Left renal pelvis (tissue), 4 donors: ENCODE results near the gene ATPAF1. TPM values are rescaled to one million over a fixed set of nuclear protein-coding genes. Genes with fewer than 3 reads are reported as not detected.

Source experiments
- DNase-seq, 4 donors: peaks; one replicate each; pipeline ENCODE4 v3.0.0-alpha.2; 2013; ENCODE audit warnings: low read depth in 4 of 4, low spot score in 3 of 4
- polyA plus RNA-seq, 4 donors: library from polyadenylated mRNA; unstranded; fragments of 120-200 nt; gene quantifications; one replicate each; pipeline ENCODE4 v1.2.1, GENCODE V29; 2013; ENCODE audit not compliant: insufficient read length in 4 of 4

ATPAF1 gene
- polyA plus RNA-seq, 4 donors: 55.7 to 118 (median 99.4) TPM

GRCh38 chr1:46617108-46617800 is 50.9 kb downstream of the ATPAF1 start:
- no peak for DNase-seq

GRCh38 chr1:46616277-46617107 is 51.7 kb downstream of the ATPAF1 start, which contains the start of gene MOB3C:
Gene MOB3C (minus strand): TSS chr1:46616811. CDS start chr1:46613321, 3,490 bp downstream.
- DNase-seq: peak in 2 of 4 donors; percentile 29 to 37

GRCh38 chr1:46615735-46616134 is 52.4 kb downstream of the ATPAF1 start:
- DNase-seq: no peak

GRCh38 chr1:46615088-46615487 is 53.1 kb downstream of the ATPAF1 start:
- DNase-seq: no peak

GRCh38 chr1:46614604-46614984 is 53.6 kb downstream of the ATPAF1 start:
- DNase-seq: no peak

GRCh38 chr1:46613661-46614603 is 54.2 kb downstream of the ATPAF1 start:
- peak in 3 of 4 donors; percentile 41 to 55 (median 53) for DNase-seq

- DNase-seq: no peak
Observed at GRCh38 chr1:46612937-46613660, 55.1 kb downstream of the ATPAF1 start.

GRCh38 chr1:46611691-46612221 is 56.4 kb downstream of the ATPAF1 start:
- DNase-seq: no peak

GRCh38 chr1:46607345-46608130 is 60.6 kb downstream of the ATPAF1 start:
- no peak for DNase-seq

- DNase-seq: no peak
Observed at GRCh38 chr1:46606255-46606965, 61.8 kb downstream of the ATPAF1 start.

GRCh38 chr1:46605232-46605631 is 62.9 kb downstream of the ATPAF1 start:
- DNase-seq: no peak

GRCh38 chr1:46603858-46604549 is 64.2 kb downstream of the ATPAF1 start, which contains the start of gene MKNK1:
Gene MKNK1 (minus strand): TSS chr1:46604268. CDS start chr1:46583327, 20,941 bp downstream.
- peak; percentile 88 to 92 (median 90) for DNase-seq

GRCh38 chr1:46603481-46603857 is 64.7 kb downstream of the ATPAF1 start:
- no peak for DNase-seq

GRCh38 chr1:46601257-46602007 is 66.7 kb downstream of the ATPAF1 start:
- no peak for DNase-seq

- DNase-seq: no peak
Observed at GRCh38 chr1:46599059-46599970, 68.8 kb downstream of the ATPAF1 start.

- DNase-seq: no peak
Observed at GRCh38 chr1:46596846-46597245, 71.3 kb downstream of the ATPAF1 start.
